Keratinocyte (primary cell): ENCODE measurements around the gene ACTR1B. TPM values are rescaled to one million over a fixed set of nuclear protein-coding genes. Genes with fewer than 3 reads are reported as not detected.
"Not testable (repeated sequence)": the region's sequence is repeated elsewhere in the genome, so short reads cannot be mapped to it uniquely, and the experiment has no call there.

Experiments used
- DNase-seq: peaks from one replicate; pipeline ENCODE4 v3.0.0-alpha.2; 2011; ENCODE audit warnings: low read depth, missing footprints, low spot score
- FAIRE-seq: peaks from 2 replicates; lab custom pipeline; 2011; peaks lifted over from hg19 to GRCh38; lab: Jason Lieb, UNC
- H2AFZ ChIP-seq: 2 replicates; pipeline ENCODE4 v1.6.0; 2012; ENCODE audit warnings: low read length, control low read depth, inconsistent platforms; ENCODE audit not compliant: control insufficient read depth
- H3K27ac ChIP-seq: 2 replicates; pipeline ENCODE4 v1.5.1; 2011; ENCODE audit warnings: low read length; ENCODE audit not compliant: control insufficient read depth, insufficient read depth
- H3K27me3 ChIP-seq: 3 replicates; pipeline ENCODE4 v1.6.0; 2011; ENCODE audit warnings: low read length; ENCODE audit not compliant: control insufficient read depth, insufficient read depth; ENCODE audit errors: extremely low read depth
- H3K36me3 ChIP-seq, 2 experiments: 2 replicates in 1 of 2; 3 replicates in 1 of 2; pipeline ENCODE4 v1.5.1; 2011; ENCODE audit warnings: low read length in 2 of 2, mild to moderate bottlenecking in 1 of 2; ENCODE audit not compliant: control insufficient read depth in 2 of 2, insufficient read depth in 2 of 2; ENCODE audit errors: extremely low read depth in 1 of 2
- H3K4me1 ChIP-seq: 3 replicates; pipeline ENCODE4 v1.5.1; 2011; ENCODE audit warnings: low read length; ENCODE audit not compliant: control insufficient read depth, insufficient read depth; ENCODE audit errors: extremely low read depth
- H3K4me2 ChIP-seq: 3 replicates; pipeline ENCODE4 v1.6.0; 2011; ENCODE audit warnings: low read depth, low read length; ENCODE audit not compliant: control insufficient read depth, insufficient read depth; ENCODE audit errors: extremely low read depth
- H3K4me3 ChIP-seq, 3 experiments: fragments of 200-600 bp in 1 of 3; sonication (generic) in 1 of 3; 2 replicates in 2 of 3; 3 replicates in 1 of 3; pipeline ENCODE4 v1.5.1; 2011 to 2016; ENCODE audit warnings: low read length in 3 of 3, mild to moderate bottlenecking in 3 of 3, control low read depth in 2 of 3, inconsistent platforms in 1 of 3, low read depth in 1 of 3, mixed read lengths in 1 of 3, mixed run types in 1 of 3, moderate library complexity in 1 of 3; ENCODE audit not compliant: control insufficient read depth in 2 of 3, insufficient read depth in 2 of 3; ENCODE audit errors: extremely low read depth in 1 of 3
- H3K79me2 ChIP-seq: 2 replicates; pipeline ENCODE4 v1.6.0; 2012; ENCODE audit warnings: low read length; ENCODE audit not compliant: control insufficient read depth, insufficient read depth
- H3K9ac ChIP-seq: 3 replicates; pipeline ENCODE4 v1.6.0; 2011; ENCODE audit warnings: low read length; ENCODE audit not compliant: control insufficient read depth, insufficient read depth; ENCODE audit errors: extremely low read depth
- H3K9me1 ChIP-seq: 3 replicates; pipeline ENCODE4 v1.6.0; 2011; ENCODE audit warnings: low read length; ENCODE audit not compliant: control insufficient read depth, insufficient read depth; ENCODE audit errors: extremely low read depth
- H3K9me3 ChIP-seq: 2 replicates; pipeline ENCODE4 v1.5.1; 2012; ENCODE audit warnings: low read depth, low read length; ENCODE audit not compliant: control insufficient read depth
- H4K20me1 ChIP-seq: 3 replicates; pipeline ENCODE4 v1.6.0; 2011; ENCODE audit warnings: low read length; ENCODE audit not compliant: control insufficient read depth, insufficient read depth; ENCODE audit errors: extremely low read depth
- EZH2 ChIP-seq: IDR thresholded peaks from one replicate; pipeline ENCODE4 v1.6.1; 2012; ENCODE audit warnings: inconsistent platforms, mild to moderate bottlenecking, low read length, moderate library complexity
- dilution Hi-C: fragments of 300-500 bp; cut with MboI; formaldehyde crosslinking; loops from one replicate; pipeline ENCODE4 v1.7.0; 2020; ENCODE audit warnings: low sequenced_read_pairs; ENCODE audit not compliant: extremely low pct_ligation_motif_present
- polyA plus RNA-seq, 5 experiments: library from polyadenylated mRNA; depleted of rRNA in 3 of 5; stranded (reverse) in 3 of 5; stranded (forward) in 1 of 5; unstranded in 1 of 5; fragments of >200 nt; gene quantifications; 1 replicate in 1 of 5; 2 replicates in 3 of 5; 3 replicates in 1 of 5; pipeline versions ENCODE4 v1.2.1 to v1.2.3, GENCODE V29; 2011 to 2012; ENCODE audit warnings: missing spikeins in 2 of 5, low read depth in 1 of 5, low replicate concordance in 1 of 5
- TF ChIP-seq, protein P1 (sequence below), 3 experiments: IDR thresholded peaks in 1 of 3; conservative IDR thresholded peaks in 1 of 3; optimal IDR thresholded peaks in 1 of 3; 2 replicates in 2 of 3; 3 replicates in 1 of 3; pipeline versions ENCODE3 to v1.5.1; 2011; ENCODE audit warnings: low read length in 3 of 3, mild to moderate bottlenecking in 3 of 3, moderate library complexity in 2 of 3, control low read depth in 1 of 3, inconsistent platforms in 1 of 3; ENCODE audit not compliant: insufficient read depth in 2 of 3; ENCODE audit errors: extremely low read depth in 1 of 3

Gene ACTR1B
- polyA plus RNA-seq, 1 donor (not counting 4 experiments of a cell fraction or from before 2014, with no cell fraction given) = 20.6 TPM

- no peak for DNase-seq
- Histone ChIP-seq H2AFZ (no peak overlapping the region), H3K27me3 (no peaks in the 10 kb centered on the region), H3K27ac (no peak overlapping the region), H3K4me3 (no peak overlapping the region), H3K9ac (no peak overlapping the region), H3K36me3 (no peaks in the 10 kb centered on the region), H3K79me2 (no peaks in the 10 kb centered on the region), H3K4me2 (no peak overlapping the region), H3K9me3 (no peaks in the 10 kb centered on the region), H4K20me1 (no peaks in the 10 kb centered on the region), H3K9me1 (no peaks in the 10 kb centered on the region), H3K4me1 (no peaks in the 10 kb centered on the region)
- dilution Hi-C loops = no loop called here
- FAIRE-seq = no peak
- TF ChIP-seq EZH2 = no peak
- TF ChIP-seq, protein P1, sequence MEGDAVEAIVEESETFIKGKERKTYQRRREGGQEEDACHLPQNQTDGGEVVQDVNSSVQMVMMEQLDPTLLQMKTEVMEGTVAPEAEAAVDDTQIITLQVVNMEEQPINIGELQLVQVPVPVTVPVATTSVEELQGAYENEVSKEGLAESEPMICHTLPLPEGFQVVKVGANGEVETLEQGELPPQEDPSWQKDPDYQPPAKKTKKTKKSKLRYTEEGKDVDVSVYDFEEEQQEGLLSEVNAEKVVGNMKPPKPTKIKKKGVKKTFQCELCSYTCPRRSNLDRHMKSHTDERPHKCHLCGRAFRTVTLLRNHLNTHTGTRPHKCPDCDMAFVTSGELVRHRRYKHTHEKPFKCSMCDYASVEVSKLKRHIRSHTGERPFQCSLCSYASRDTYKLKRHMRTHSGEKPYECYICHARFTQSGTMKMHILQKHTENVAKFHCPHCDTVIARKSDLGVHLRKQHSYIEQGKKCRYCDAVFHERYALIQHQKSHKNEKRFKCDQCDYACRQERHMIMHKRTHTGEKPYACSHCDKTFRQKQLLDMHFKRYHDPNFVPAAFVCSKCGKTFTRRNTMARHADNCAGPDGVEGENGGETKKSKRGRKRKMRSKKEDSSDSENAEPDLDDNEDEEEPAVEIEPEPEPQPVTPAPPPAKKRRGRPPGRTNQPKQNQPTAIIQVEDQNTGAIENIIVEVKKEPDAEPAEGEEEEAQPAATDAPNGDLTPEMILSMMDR (optimal IDR thresholded peaks at IDR 0.05 in 1 of 3, IDR thresholded peaks at IDR 0.05 in 1 of 3, conservative IDR thresholded peaks at IDR 0.05 in 1 of 3; ENCODE audit: extremely low read depth in 1 of 3, insufficient read depth in 2 of 3, low read length in 3 of 3) = no peak
Observed at GRCh38 chr2:97617911-97618310, 45.9 kb downstream of the ACTR1B start.

DNA sequence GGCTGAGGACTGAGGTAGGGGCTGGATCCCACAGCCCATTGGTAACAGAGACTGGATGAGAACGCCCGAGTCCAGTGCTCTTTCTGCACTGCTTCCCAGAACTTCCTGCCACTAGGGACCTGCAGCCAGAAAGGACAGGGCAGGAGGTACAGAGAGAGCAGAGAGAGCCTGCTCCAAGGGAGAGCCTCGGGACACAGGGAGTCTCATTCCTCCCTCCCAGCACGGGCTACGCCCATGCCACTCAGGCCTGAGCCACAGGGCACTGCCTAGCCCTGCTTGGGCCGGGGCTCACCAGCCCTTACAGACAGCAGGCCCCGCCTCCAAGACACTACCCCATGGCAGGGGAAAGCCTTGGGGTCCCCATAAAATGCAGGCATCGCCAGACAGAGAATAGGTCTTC is 48.1 kb downstream of the ACTR1B start:
- H2AFZ ChIP-seq, H3K9ac ChIP-seq, H3K9me1 ChIP-seq, DNase-seq, H4K20me1 ChIP-seq, H3K4me2 ChIP-seq, H3K4me3 ChIP-seq, dilution Hi-C loops, H3K4me1 ChIP-seq, H3K9me3 ChIP-seq, H3K36me3 ChIP-seq, H3K27ac ChIP-seq, H3K79me2 ChIP-seq, H3K27me3 ChIP-seq, FAIRE-seq: not testable (repeated sequence)

DNA sequence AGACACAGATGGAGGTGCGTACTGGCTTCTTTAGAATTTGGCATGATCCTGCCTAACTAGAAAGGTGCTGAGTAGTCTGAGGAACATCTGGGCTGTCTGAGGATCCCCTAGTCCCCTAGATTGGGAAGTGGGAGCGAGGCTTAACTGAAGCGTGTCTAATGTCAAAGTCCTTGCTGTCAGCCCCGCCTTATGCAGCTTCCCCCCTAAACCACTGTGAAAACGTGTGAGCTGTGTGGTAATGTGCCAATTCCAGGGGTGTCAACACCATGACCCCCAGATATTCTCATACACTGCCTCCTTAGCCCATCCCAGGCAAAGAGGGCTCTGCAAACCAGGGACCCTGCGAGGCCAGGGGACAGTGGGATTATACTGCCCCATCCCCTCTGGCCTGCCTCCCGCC is 51.9 kb downstream of the ACTR1B start:
- H3K9me1 ChIP-seq, H4K20me1 ChIP-seq, H3K36me3 ChIP-seq, H2AFZ ChIP-seq, dilution Hi-C loops, H3K4me1 ChIP-seq, DNase-seq, H3K4me2 ChIP-seq, H3K27me3 ChIP-seq, H3K9me3 ChIP-seq, FAIRE-seq, H3K27ac ChIP-seq, H3K9ac ChIP-seq, H3K79me2 ChIP-seq, H3K4me3 ChIP-seq: not testable (repeated sequence)

GRCh38 chr2:97608745-97609144 is 55.1 kb downstream of the ACTR1B start:
- H3K4me1 ChIP-seq, H2AFZ ChIP-seq, H3K9ac ChIP-seq, H3K27me3 ChIP-seq, H3K9me3 ChIP-seq, H3K4me3 ChIP-seq, FAIRE-seq, H3K36me3 ChIP-seq, dilution Hi-C loops, H3K4me2 ChIP-seq, DNase-seq, H3K9me1 ChIP-seq, H3K79me2 ChIP-seq, H4K20me1 ChIP-seq, H3K27ac ChIP-seq: not testable (repeated sequence)
